Stimulated activated naive CD4-positive, alpha-beta T cell treated with Interleukin-2 at 50 U/mL for 16 hours (primary cell): Measurements from ENCODE around the gene WDR19.
"Not testable (repeated sequence)": the region's sequence is repeated elsewhere in the genome, so short reads cannot be mapped to it uniquely, and the experiment has no call there.

ENCODE experiments used
- DNase-seq: peaks from one replicate; lab custom pipeline; 2025; lab: John Stamatoyannopoulos, UW

WDR19 gene

GRCh38 chr4:39233114-39233513 is 50.8 kb downstream of the WDR19 start:
- DNase-seq: no peak

GRCh38 chr4:39233783-39234182 is 51.5 kb downstream of the WDR19 start:
- no peak for DNase-seq

GRCh38 chr4:39235021-39235420 is 52.7 kb downstream of the WDR19 start:
- DNase-seq: no peak

- no peak for DNase-seq
These were observed 53.4 kb downstream of the WDR19 start for GRCh38 chr4:39235696-39236095.

DNA sequence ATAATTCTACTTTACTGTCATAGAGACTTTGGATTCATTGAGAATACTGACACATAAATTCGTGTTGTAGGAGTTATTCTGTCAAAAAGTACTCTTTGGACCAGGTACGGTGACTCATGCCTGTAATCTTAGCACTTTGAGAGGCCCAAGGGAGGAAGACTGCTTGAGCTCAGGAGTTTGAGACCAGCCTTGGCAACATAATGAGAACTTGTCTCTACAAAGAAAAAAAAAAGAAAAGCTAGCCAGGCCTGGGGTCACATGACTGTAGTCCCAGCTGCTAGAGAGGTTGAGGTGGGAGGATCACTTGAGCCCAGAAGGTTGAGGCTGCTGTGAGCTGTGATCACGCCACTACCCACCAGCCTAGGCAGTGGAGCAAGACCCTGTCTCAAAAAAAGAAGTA is 54.9 kb downstream of the WDR19 start:
- no peak for DNase-seq

- DNase-seq: no peak
These were observed 61.1 kb downstream of the WDR19 start for GRCh38 chr4:39243462-39243861.

- no peak for DNase-seq
These were observed 72.9 kb downstream of the WDR19 start for GRCh38 chr4:39255266-39255665.

DNA sequence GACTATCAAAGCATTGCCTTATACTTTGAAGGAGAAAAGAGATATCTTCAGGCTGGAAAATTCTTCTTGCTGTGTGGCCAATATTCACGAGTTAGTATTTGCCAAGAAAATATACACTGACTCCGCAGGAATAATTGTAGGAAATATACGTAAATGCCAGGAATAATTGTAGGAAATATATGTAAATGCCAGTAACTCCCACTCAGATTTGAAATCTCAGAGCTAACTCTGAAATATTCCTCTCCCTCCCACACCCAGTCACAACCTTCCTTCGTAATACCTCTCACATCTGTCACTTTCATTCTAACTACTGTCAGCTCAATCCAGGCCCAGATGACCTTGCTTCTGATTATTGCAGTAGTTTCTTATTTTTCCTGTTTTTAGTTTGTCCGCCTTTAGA is 73.5 kb downstream of the WDR19 start:
- no peak for DNase-seq

GRCh38 chr4:39256436-39256835 is 74.1 kb downstream of the WDR19 start:
- no peak for DNase-seq

- no peak for DNase-seq
These were observed 77.4 kb downstream of the WDR19 start for GRCh38 chr4:39259571-39260330.

DNA sequence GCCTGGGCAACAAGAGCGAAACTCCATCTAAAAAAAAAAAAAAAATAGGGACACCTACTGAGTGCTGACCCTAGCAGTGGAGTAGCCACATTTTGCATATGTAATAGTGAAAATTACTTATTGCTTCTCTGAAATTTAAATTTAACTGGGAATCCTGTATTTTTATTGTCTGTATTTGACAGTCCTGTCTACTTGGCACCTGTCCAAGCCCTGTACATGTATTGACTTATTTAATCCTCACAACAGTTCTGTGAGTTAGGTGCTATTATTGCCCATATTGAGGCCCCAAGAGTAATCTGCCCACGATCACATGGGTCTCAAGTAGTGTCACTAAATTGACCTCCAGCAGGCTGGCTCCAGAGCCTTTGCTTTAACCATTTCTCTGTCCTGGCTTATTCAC is 81.6 kb downstream of the WDR19 start:
- no peak for DNase-seq

- DNase-seq: no peak
These were observed 92.2 kb downstream of the WDR19 start for GRCh38 chr4:39274503-39274902.

DNA sequence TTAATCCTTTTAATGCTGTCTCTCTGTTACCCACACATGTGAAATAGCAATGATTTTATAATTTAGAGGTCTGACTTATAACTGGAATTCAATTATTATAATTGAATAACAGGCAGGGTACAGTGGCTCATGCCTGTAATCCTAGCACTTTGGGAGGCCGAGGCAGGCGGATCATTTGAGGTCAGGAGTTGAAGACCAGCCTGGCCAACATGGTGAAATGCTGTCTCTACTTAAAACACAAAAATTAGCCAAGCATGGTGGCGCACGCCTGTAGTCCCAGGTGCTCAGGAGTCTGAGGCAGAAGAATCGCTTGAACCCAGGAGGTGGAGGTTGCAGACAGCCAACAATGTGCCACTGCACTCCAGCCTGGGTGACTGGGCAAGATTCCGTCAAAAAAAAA is 95.3 kb downstream of the WDR19 start:
- DNase-seq: not testable (repeated sequence)

DNA sequence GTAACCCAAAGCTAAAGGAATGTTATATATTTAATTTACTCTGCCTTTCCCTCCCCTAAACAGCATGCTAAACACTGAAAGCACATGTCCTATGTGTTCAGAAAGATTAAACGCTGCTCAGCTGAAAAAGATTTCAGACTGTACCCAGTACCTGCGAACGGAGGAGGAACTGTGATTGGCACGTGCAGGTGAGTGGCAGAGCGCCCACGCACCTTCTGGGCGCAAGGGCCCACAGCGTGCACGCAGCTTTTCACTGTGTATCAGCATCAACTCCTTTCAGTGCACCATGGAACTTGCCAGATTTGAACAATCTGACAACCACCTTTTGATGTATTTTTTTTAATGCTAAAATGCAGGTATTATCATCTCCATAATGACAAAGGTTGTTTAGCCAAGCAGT is 96.1 kb downstream of the WDR19 start:
- no peak for DNase-seq

DNA sequence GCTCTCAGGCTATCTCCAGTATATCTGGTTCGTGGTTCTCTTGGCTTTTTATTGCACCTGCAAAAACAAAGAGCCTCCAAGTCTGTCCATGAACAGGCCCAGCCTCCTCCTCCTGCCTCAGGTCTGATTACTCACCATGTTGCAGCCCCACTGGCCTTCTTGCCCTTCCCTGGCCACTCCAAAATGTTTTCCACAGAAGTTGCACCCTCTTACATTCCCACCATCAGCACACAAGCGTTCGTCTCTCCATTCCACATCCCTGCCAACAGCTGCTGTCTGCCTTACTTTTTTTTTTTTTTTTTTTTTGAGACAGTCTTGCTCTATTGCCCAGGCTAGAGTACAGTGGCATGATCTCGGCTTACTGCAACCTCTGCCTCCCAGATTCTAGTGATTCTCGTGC is 97.1 kb downstream of the WDR19 start:
- no peak for DNase-seq

- DNase-seq: no peak
These were observed 98.4 kb downstream of the WDR19 start for GRCh38 chr4:39280770-39281169.

- no peak for DNase-seq
These were observed 102.9 kb downstream of the WDR19 start for GRCh38 chr4:39285111-39285795.

DNA sequence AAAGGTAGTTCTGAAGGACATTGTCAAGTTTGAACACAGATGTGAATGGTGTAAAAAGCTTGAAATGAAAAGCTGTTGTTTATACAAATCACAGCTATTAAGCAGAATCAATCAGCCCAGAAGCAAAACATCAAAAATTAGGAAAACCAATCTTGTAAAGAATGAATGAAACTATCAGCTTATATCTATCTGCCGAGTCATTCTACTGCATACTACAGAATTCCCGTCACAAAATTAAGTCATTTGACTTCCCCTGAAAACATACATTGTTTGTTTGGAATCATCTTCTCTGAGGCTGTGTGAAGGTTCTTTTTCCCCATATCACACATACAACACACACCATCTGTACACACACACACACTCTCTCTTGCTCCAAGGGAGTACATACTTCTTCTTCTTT is 103.5 kb downstream of the WDR19 start:
- DNase-seq: no peak

GRCh38 chr4:39286263-39286662 is 103.9 kb downstream of the WDR19 start:
- DNase-seq: no peak

GRCh38 chr4:39287223-39287622 is 104.9 kb downstream of the WDR19 start:
- no peak for DNase-seq

DNA sequence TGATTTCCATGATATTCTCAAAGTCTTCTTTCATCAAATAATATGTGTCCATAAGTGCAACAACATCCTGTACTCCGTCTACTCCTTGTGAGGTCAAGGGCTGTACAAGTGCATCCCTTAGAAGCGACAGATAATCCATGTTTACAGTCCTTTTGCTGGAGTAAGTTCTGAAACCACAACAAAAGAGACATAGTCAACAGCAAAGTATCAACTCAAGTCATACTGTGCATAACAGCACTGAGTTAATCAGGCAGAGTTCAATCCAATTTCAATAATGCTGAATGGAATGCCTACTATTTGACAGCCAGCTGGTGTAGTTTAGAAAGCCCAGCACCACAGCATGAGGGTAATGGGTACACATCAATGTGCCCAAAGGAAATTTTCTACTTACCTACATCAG is 109.4 kb downstream of the WDR19 start:
- no peak for DNase-seq

DNA sequence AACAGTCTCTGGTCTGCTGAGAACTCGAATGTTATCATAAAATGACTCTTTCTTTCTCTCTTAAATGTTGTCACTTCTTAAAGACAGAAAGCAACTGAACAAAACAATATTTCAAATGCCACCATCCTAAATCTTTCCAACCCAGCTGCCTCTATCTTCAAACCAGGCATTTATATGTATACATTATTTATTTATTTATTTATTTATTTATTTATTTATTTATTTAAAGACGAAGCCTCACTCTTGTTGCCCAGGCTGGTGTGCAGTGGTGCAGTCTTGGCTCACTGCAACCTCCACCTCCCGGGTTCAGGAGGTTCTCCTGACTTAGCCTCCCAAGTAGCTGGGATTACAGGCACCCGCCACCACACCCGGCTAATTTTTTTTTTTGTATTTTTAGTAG is 110.1 kb downstream of the WDR19 start:
- not testable (repeated sequence) for DNase-seq

DNA sequence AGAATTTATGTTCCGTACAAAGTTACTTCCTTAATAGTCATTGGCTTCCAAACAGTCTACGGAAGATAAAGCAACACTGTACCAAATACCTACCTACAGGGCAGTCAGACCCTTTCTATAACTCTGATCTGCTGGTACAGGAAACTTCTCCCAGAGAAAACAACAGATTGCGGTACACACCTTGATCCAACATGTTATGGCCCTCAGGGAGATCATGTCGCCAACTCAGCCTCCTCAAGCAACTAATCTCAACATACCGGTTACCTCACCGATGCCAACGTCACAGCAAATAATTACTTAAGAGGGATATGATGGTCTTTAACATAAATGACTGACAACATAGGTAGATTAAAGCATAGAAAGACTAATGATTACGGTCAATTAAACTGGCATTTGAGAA is 113.5 kb downstream of the WDR19 start:
- no peak for DNase-seq

DNA sequence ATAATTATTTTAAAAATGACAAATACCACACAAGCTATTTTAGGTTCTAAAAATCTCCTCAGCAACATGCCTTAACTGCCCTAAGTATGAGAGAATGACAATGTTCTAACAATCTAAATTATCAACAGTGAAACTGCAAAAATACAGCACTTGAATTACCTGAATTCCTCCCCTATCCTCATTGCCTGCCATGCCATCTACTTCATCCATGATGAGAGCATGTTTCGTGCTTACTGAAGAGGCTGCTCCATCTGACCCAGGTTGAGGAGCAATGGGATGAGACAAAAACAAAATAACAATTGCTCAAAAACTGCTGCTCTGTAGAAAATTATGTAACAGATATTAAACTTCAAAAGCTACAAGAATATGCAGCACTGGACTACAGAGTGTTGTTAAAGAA is 120.6 kb downstream of the WDR19 start:
- no peak for DNase-seq
